WTC11 (cell line): Measurements from ENCODE around the gene MEN1. TPM values are rescaled to one million over a fixed set of nuclear protein-coding genes. Genes with fewer than 3 reads are reported as not detected.

ENCODE experiments used
- ATAC-seq: fragments of 200-7000 bp; cut with Tn5 transposase; 2 replicates; pipeline ENCODE4 v1.10.0; 2021; ENCODE audit warnings: mild to moderate bottlenecking, moderate library complexity
- CTCF ChIA-PET: fragments of 300-600 bp; sonication (Branson Sonifier 250); formaldehyde crosslinking; loops from one replicate; lab custom pipeline; 2021; ENCODE audit warnings: antibody characterized with exemption; lab: Charles Lee
- POLR2A ChIA-PET: fragments of 350-600 bp; sonication (Branson Sonifier 250); formaldehyde crosslinking; loops from one replicate; lab custom pipeline; 2021; ENCODE audit warnings: antibody characterized with exemption; lab: Charles Lee
- DNase-seq: peaks from one replicate; pipeline ENCODE4 v3.0.0; 2021; ENCODE audit warnings: low spot score
- H3K27ac Mint-ChIP-seq: 2 replicates; pipeline ENCODE4 v1.8.0; 2021; ENCODE audit warnings: mixed read lengths
- H3K27me3 Mint-ChIP-seq: 2 replicates; pipeline ENCODE4 v1.8.0; 2021; ENCODE audit warnings: low read depth, mild to moderate bottlenecking, moderate library complexity, mixed read lengths
- H3K36me3 Mint-ChIP-seq: 2 replicates; pipeline ENCODE4 v1.8.0; 2021; ENCODE audit warnings: mixed read lengths
- H3K4me1 Mint-ChIP-seq: 2 replicates; pipeline ENCODE4 v1.8.0; 2022; ENCODE audit warnings: mixed read lengths
- H3K4me3 Mint-ChIP-seq: 2 replicates; pipeline ENCODE4 v1.8.0; 2021; ENCODE audit warnings: mild to moderate bottlenecking, moderate library complexity, mixed read lengths
- H3K9me3 Mint-ChIP-seq: 2 replicates; pipeline ENCODE4 v1.8.0; 2021; ENCODE audit warnings: mixed read lengths
- ATF2 ChIP-seq: sonication (generic); formaldehyde crosslinking; IDR thresholded peaks from 2 replicates; pipeline ENCODE4 v1.8.1; 2022; ENCODE audit warnings: low read depth, missing genetic modification reagents, borderline replicate concordance
- CDX4 ChIP-seq: fragments of 250-450 bp; sonication (Bioruptor Pico); IDR thresholded peaks from 2 replicates; pipeline ENCODE4 v1.9.0; 2021; ENCODE audit warnings: moderate library complexity, mild to moderate bottlenecking, inconsistent platforms, borderline replicate concordance
- CREB1 ChIP-seq: sonication (generic); formaldehyde crosslinking; IDR thresholded peaks from 2 replicates; pipeline ENCODE4 v1.8.0; 2023; ENCODE audit warnings: mild to moderate bottlenecking, missing genetic modification reagents
- CREM ChIP-seq: sonication (generic); formaldehyde crosslinking; IDR thresholded peaks from 2 replicates; pipeline ENCODE4 v1.8.1; 2022; ENCODE audit warnings: mild to moderate bottlenecking, missing genetic modification reagents, moderate library complexity
- EMX1 ChIP-seq: fragments of 250-450 bp; sonication (Bioruptor Pico); IDR thresholded peaks from 2 replicates; pipeline ENCODE4 v1.8.0; 2021; ENCODE audit warnings: mild to moderate bottlenecking
- ETV6 ChIP-seq: sonication (generic); formaldehyde crosslinking; IDR thresholded peaks from 2 replicates; pipeline ENCODE4 v1.8.1; 2022; ENCODE audit warnings: mild to moderate bottlenecking, missing genetic modification reagents
- FOXJ3 ChIP-seq: sonication (generic); formaldehyde crosslinking; IDR thresholded peaks from 2 replicates; pipeline ENCODE4 v1.9.0; 2021; ENCODE audit warnings: missing genetic modification reagents, mild to moderate bottlenecking, borderline replicate concordance
- FOXK1 ChIP-seq: sonication (generic); formaldehyde crosslinking; IDR thresholded peaks from 2 replicates; pipeline ENCODE4 v1.8.0; 2022; ENCODE audit warnings: mild to moderate bottlenecking, moderate library complexity, missing genetic modification reagents
- GRHL2 ChIP-seq: fragments of 250-450 bp; sonication (Bioruptor Pico); IDR thresholded peaks from 2 replicates; pipeline ENCODE4 v1.8.0; 2022; ENCODE audit warnings: mild to moderate bottlenecking, moderate library complexity; ENCODE audit not compliant: insufficient replicate concordance, severe bottlenecking
- GTF2I ChIP-seq: fragments of 250-450 bp; sonication (Bioruptor Pico); conservative IDR thresholded peaks from 2 replicates; pipeline ENCODE4 v1.4.0; 2021; ENCODE audit warnings: mild to moderate bottlenecking
- JAZF1 ChIP-seq: fragments of 250-450 bp; sonication (Bioruptor Pico); IDR thresholded peaks from 2 replicates; pipeline ENCODE4 v1.9.0; 2021; ENCODE audit warnings: moderate library complexity, mild to moderate bottlenecking, inconsistent platforms
- MYBL2 ChIP-seq: sonication (generic); formaldehyde crosslinking; IDR thresholded peaks from 2 replicates; pipeline ENCODE4 v1.8.1; 2023; ENCODE audit warnings: mild to moderate bottlenecking, moderate library complexity, missing genetic modification reagents
- NFYB ChIP-seq: sonication (generic); formaldehyde crosslinking; conservative IDR thresholded peaks from 2 replicates; pipeline ENCODE4 v1.8.0; 2022; ENCODE audit warnings: low read depth, missing genetic modification reagents
- NR3C1 ChIP-seq: sonication (generic); formaldehyde crosslinking; conservative IDR thresholded peaks from 2 replicates; pipeline ENCODE4 v1.8.1; 2023; ENCODE audit warnings: low read depth, mild to moderate bottlenecking, missing genetic modification reagents
- RELA ChIP-seq: sonication (generic); formaldehyde crosslinking; IDR thresholded peaks from 2 replicates; pipeline ENCODE4 v1.8.1; 2022; ENCODE audit warnings: missing genetic modification reagents, mild to moderate bottlenecking, borderline replicate concordance
- SP1 ChIP-seq: sonication (generic); formaldehyde crosslinking; conservative IDR thresholded peaks from 2 replicates; pipeline ENCODE4 v1.8.1; 2022; ENCODE audit warnings: missing genetic modification reagents
- TP53 ChIP-seq: sonication (generic); formaldehyde crosslinking; IDR thresholded peaks from 2 replicates; pipeline ENCODE4 v1.8.1; 2023; ENCODE audit warnings: mild to moderate bottlenecking, missing genetic modification reagents
- ZBTB21 ChIP-seq: sonication (generic); formaldehyde crosslinking; IDR thresholded peaks from 2 replicates; pipeline ENCODE4 v1.8.1; 2023; ENCODE audit warnings: mild to moderate bottlenecking, missing genetic modification reagents, borderline replicate concordance
- ZNF121 ChIP-seq: sonication (generic); formaldehyde crosslinking; IDR thresholded peaks from 2 replicates; pipeline ENCODE4 v1.8.0; 2023; ENCODE audit warnings: missing genetic modification reagents
- ZNF317 ChIP-seq: sonication (generic); formaldehyde crosslinking; IDR thresholded peaks from 2 replicates; pipeline ENCODE4 v1.8.1; 2023; ENCODE audit warnings: low read depth, mild to moderate bottlenecking, moderate library complexity, missing genetic modification reagents, borderline replicate concordance
- ZNF396 ChIP-seq: fragments of 250-450 bp; sonication (Bioruptor Pico); IDR thresholded peaks from 2 replicates; pipeline ENCODE4 v1.8.0; 2021; ENCODE audit warnings: mild to moderate bottlenecking, moderate library complexity, borderline replicate concordance
- ZNF423 ChIP-seq: fragments of 250-450 bp; sonication (Bioruptor Pico); IDR thresholded peaks from 2 replicates; pipeline ENCODE4 v2.1.2; 2022; ENCODE audit warnings: mild to moderate bottlenecking, moderate library complexity
- total RNA-seq: library from RNA; stranded (reverse); gene quantifications from 3 replicates; pipeline ENCODE4 v1.2.3, GENCODE V29; 2021
- TF ChIP-seq, protein P1 (sequence below): fragments of 250-450 bp; sonication (Bioruptor Pico); conservative IDR thresholded peaks from 2 replicates; pipeline ENCODE4 v1.9.0; 2021; ENCODE audit warnings: mild to moderate bottlenecking
- TF ChIP-seq, protein P2 (sequence below): sonication (generic); formaldehyde crosslinking; IDR thresholded peaks from 2 replicates; pipeline ENCODE4 v1.8.0; 2023; ENCODE audit warnings: missing genetic modification reagents
- TF ChIP-seq, protein P3 (sequence below): sonication (generic); formaldehyde crosslinking; IDR thresholded peaks from 2 replicates; pipeline ENCODE4 v1.8.0; 2023; ENCODE audit warnings: mild to moderate bottlenecking, missing genetic modification reagents

The MEN1 gene
- total RNA-seq, 1 experiment from 2014 or later: 47.1 TPM

DNA sequence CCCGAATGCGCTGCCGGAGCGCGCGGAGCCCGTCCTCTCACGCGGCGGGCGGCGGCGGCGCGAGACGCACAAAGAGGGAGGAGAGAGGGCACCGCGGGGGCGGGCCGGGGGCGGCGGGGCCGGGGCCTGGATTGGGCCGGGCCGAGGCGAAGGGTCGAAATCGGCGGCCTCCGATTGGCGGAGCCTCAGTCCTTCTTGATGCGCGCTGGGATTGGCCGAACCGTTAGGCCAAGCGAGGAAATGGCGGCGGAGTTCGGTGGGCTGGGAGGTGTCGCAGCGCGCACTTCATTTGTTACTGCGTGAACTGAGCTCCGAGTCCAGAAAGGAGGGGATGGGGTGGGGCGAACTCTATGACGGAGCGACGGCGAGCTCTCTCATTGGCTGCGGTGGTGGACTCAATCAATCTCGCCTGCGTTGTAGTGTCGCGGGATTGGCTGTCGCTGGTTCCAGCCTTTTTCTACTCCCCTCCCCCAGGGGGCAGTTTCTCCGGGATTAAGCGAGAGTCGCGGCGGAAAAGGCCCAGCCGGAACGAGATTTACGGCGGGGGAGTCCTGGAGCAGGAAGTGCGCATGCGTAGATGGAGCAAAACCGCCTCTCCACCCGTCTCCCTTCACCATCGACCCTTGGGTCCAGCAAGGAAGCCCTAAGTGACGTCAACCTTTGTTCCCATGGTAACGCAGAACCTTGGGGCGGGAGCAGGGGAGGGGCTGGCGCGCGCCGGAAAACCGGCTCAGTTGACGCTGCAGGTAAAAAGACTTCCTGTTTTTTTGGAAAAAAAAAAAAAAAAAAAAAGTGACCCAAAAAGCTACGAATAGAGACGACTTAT lies 31.7 kb downstream of the MEN1 start, which contains the start of gene SF1:
Gene SF1 (minus strand): TSS at position 70 of the 826 bp plus-strand sequence. CDS start 150 bp downstream, outside the sequence.
- CTCF ChIA-PET: interaction anchor here (0.5 to 2.0 kb wide), 36 partner anchors 8 to 437 kb away, joined by 3 to 23 read pairs (median 4); partner anchors contain the start of genes ARL2, CDC42BPG, MAP4K2 and PYGM
- Mint-ChIP-seq H3K4me1 (peaks cover 32% of the 10 kb centered on the region), H3K27me3 (no peaks in the 10 kb centered on the region), H3K36me3 (peaks cover 37% of the 10 kb centered on the region), H3K9me3 (no peaks in the 10 kb centered on the region), H3K4me3 (peak within 1 kb of the TSS; percentile 79), H3K27ac (peak within 1 kb of the TSS; percentile 98)
- TF ChIP-seq ATF2 (CRISPR knock-in tag) (no peak), MYBL2 (CRISPR knock-in tag) (peak; percentile 72; the same call in 1 of the 2 replicates), GTF2I (no peak), ZNF317 (CRISPR knock-in tag) (no peak), JAZF1 (CRISPR knock-in tag) (no peak), ZBTB21 (peak; percentile 85), ZNF396 (no peak), TP53 (CRISPR knock-in tag) (no peak), CREM (CRISPR knock-in tag) (peak; percentile 38; the same call in 1 of the 2 replicates), RELA (CRISPR knock-in tag) (no peak), FOXJ3 (no peak), ZNF121 (no peak), ETV6 (CRISPR knock-in tag) (no peak; the same call in 1 of the 2 replicates), SP1 (peak; percentile 69; the same call in 1 of the 2 replicates), FOXK1 (CRISPR knock-in tag) (peak; percentile 4; the same call in 1 of the 2 replicates), CREB1 (no peak), EMX1 (no peak), CDX4 (CRISPR knock-in tag) (no peak), ZNF423 (CRISPR knock-in tag) (no peak), NFYB (CRISPR knock-in tag) (peak; percentile 70), NR3C1 (CRISPR knock-in tag) (no peak), GRHL2 (no peak)
- TF ChIP-seq, protein P1, sequence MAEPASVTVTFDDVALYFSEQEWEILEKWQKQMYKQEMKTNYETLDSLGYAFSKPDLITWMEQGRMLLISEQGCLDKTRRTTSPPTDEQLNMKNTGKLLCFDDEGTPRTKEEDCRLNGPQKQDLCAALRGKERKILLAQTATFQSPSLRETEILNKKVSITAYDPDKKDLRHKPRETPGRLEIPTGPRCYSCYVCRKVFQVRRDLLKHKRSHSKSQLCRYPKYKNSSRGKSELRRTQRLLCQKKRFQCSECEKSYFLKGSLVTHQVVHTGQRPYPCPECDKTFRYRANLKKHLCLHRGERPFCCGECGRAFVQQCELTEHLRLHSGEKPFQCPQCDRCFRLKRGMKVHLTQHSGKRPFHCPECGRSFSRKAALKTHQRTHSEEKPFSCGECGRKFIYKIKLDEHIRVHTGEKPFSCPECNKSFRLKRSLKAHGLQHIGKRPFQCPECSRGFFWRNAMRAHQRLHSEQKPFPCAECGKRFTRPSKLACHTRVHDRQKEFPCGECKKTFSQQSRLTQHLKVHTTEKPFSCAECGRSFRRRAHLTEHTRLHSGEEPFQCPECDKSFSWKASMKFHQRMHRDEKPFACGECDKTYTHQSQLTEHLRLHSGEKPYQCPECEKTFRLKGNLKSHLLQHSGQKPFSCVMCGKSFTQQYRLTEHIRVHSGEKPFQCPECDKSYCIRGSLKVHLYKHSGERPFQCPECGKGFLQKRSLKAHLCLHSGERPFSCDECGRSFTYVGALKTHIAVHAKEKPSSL (CRISPR knock-in tag): no peak
- TF ChIP-seq, protein P2, sequence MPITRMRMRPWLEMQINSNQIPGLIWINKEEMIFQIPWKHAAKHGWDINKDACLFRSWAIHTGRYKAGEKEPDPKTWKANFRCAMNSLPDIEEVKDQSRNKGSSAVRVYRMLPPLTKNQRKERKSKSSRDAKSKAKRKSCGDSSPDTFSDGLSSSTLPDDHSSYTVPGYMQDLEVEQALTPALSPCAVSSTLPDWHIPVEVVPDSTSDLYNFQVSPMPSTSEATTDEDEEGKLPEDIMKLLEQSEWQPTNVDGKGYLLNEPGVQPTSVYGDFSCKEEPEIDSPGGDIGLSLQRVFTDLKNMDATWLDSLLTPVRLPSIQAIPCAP (CRISPR knock-in tag): peak; percentile 17; the same call in 1 of the 2 replicates
- TF ChIP-seq, protein P3, sequence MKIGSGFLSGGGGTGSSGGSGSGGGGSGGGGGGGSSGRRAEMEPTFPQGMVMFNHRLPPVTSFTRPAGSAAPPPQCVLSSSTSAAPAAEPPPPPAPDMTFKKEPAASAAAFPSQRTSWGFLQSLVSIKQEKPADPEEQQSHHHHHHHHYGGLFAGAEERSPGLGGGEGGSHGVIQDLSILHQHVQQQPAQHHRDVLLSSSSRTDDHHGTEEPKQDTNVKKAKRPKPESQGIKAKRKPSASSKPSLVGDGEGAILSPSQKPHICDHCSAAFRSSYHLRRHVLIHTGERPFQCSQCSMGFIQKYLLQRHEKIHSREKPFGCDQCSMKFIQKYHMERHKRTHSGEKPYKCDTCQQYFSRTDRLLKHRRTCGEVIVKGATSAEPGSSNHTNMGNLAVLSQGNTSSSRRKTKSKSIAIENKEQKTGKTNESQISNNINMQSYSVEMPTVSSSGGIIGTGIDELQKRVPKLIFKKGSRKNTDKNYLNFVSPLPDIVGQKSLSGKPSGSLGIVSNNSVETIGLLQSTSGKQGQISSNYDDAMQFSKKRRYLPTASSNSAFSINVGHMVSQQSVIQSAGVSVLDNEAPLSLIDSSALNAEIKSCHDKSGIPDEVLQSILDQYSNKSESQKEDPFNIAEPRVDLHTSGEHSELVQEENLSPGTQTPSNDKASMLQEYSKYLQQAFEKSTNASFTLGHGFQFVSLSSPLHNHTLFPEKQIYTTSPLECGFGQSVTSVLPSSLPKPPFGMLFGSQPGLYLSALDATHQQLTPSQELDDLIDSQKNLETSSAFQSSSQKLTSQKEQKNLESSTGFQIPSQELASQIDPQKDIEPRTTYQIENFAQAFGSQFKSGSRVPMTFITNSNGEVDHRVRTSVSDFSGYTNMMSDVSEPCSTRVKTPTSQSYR (CRISPR knock-in tag): 0 out of 2 replicates have a peak, but pooled peaks have one; percentile 49
- ATAC-seq: peak; percentile 95
- DNase-seq: peak; percentile 98
- POLR2A ChIA-PET: interaction anchor here (0.5 to 2.3 kb wide), 19 partner anchors 8 to 720 kb away, joined by 3 to 45 read pairs (median 4); partner anchors contain the start of genes BATF2, ESRRA, MALAT1 and MAP4K2
